GM19043 (cell line): ENCODE measurements around the gene CNGB1.
"Not testable (repeated sequence)": the region's sequence is repeated elsewhere in the genome, so short reads cannot be mapped to it uniquely, and the experiment has no call there.

ENCODE experiments used
- ATAC-seq: cut with Tn5 transposase; IDR thresholded peaks from one replicate; pipeline ENCODE4 v1.9.1; 2021; ENCODE audit warnings: low read depth; ENCODE audit not compliant: unreplicated experiment

The CNGB1 gene

GRCh38 chr16:57970970-57971369 lies at the start of gene CNGB1:
CNGB1 (minus strand) TSS chr16:57971128; CDS start chr16:57967286, 3,842 bp downstream.
- ATAC-seq = no peak

DNA sequence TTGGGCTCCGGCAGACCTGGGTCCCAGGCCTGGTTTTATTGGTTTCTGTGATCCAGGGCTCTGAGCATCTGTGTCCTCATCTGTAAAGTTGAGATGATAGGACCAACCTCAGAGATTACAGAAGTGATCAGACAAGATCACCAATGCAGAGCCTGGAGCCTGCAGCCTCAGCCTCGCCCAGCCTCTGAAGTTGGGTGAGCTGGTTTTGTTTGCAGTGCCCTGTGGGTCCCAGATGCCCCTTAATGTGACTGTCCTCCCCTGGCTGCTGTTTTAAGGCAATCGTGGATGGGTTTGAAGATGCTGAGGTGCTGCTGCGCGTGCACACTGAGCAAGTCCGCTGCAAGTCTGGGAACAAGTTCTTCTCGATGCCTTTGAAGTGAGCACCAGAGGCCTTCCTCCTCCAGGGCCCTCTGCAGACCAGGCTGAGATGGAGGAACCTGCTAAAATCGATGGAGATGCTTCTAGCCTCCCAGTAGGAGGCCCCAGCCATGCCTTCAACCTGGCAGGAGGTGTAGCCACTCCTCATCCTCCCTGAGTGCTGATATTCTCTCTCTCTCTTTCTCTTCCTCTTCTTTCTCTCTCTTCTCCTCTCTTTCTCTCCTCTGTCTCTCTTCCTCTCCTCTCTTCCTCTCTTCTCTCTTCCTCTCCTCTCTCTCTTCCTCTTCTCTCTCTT lies 49.1 kb upstream of the CNGB1 start:
- ATAC-seq = no peak

GRCh38 chr16:58018803-58019202 lies 47.9 kb upstream of the CNGB1 start:
- no peak for ATAC-seq

DNA sequence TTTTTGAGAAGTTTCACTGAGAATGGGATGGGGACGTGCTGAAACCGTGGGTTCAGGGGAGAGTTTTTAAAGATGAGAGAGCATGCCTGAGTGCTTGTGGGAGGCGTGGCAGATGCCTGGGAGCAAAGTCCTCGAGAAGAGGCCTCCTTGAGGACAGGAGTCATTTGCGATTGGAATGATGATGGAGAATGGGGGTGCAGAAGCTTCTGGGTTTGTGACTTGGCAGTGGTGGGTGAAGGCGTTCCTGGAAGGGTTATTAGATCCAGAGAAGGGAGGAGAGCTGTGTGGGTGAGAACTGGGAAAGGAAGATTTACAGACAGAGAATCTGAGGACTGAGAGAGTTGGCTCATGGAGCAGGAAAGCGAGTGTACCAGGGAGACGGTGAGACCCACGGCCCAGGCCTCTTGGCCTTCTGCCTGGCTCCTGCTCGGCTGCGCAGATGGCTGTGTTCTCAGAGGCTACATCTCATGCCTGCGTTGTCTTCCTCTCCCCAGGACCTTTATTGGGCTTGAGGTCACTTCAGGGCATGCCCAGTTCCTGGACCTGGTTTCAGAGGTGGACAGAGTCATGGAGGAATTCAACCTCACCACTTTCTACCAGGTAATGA lies 46.0 kb upstream of the CNGB1 start:
- ATAC-seq = no peak

- no peak for ATAC-seq
Observed at GRCh38 chr16:58013201-58013956, 42.5 kb upstream of the CNGB1 start.

- ATAC-seq = no peak
Observed at GRCh38 chr16:58012481-58012880, 41.6 kb upstream of the CNGB1 start.

DNA sequence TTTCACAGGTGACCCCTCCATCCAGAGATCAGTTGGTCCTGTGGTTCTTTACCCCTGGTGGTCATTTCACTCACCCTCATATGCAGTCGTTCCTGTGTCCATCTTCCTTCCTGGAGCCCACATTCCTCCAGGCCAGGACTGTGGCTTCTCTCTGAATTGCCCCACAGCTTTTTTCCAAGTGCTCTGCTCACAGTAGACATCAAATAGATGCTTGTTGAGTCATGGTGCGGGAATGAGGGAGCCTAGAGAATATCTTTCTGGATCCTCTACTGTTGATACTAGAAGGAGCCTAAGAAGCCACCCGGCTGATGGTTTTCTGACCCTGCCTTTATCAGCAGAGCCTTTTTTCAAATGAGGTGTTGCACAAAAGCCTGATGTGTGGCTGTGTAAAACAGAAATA lies 40.7 kb upstream of the CNGB1 start:
- no peak for ATAC-seq

DNA sequence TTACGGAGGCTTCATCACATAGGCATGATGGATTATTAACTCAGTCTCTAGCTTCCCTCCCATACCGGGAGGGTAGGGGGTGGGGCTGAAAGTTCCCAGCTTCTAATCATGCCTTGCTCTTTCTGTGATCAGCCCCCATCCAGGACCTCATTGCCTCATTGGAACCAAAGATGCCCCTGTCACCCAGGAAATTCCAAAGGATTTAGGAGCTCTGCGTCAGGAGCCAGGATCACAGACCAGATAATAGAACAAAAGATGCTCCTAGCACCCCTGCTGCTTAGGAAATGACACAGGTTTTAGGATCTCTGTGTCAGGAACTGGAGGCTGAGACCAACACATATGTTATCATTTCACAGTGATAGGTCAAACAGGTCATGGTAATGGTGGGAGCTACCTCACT lies 40.0 kb upstream of the CNGB1 start:
- no peak for ATAC-seq

DNA sequence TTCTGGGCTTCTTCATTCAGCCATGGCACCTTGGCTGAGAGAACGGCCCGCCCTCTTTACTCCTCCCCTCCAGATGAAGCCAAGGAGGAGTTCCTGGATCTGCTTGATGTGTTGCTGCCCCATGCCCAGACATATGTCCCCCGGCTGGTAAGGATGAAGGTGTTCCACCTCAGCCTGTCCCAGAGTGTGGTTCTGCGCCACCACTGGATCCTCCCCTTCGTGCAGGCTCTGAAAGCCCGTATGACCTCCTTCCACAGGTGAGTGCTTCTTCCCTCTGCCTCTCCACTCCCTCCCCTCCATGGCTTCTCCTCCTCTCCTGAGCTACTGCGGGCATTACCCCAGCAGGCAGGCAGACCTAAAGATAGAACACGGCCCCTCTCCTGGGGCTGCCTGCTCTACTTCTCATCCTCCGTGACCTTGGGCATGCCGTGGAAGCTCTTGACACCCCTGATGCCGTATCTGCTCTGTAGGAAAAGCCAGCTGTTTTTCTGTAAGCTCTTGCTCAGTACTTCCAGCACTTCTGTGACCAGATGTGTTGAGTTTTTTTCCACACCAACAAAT lies 39.0 kb upstream of the CNGB1 start:
- no peak for ATAC-seq

DNA sequence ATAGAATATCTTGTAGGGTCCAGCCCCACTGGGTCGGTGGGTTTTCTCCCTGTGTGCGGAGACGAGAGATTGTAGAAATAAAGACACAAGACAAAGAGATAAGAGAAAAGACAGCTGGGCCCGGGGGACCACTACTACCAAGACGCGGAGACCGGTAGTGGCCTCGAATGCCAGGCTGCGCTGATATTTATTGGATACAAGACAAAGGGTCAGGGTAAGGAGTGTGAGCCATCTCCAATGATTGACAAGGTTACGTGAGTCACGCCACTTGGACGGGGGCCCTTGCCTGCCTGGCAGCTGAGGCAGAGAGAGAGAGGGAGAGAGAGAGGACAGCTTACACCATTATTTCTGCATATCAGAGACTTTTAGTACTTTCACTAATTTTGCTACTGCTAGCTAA lies 33.8 kb upstream of the CNGB1 start:
- not testable (repeated sequence) for ATAC-seq

DNA sequence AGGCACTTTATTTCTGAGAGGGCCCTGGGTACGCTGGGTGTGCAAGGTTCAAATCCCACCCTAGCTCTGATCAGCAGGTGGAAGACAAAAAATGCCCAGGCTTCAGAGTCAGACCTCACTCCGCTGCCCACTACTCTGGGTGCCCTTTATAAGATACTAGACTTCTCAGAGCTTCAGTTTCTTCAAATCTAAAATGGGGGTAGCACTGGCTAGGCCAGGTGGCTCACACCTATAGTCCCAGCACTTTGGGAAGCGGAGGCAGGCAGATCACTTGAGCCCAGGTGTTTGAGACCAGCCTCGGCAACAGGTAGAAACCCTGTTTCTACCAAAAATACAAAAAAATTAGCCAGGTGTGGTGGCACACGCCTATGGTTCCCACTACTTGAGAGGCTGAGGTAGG lies 32.0 kb upstream of the CNGB1 start:
- no peak for ATAC-seq

- ATAC-seq = no peak
Observed at GRCh38 chr16:58002416-58002800, 31.5 kb upstream of the CNGB1 start.

DNA sequence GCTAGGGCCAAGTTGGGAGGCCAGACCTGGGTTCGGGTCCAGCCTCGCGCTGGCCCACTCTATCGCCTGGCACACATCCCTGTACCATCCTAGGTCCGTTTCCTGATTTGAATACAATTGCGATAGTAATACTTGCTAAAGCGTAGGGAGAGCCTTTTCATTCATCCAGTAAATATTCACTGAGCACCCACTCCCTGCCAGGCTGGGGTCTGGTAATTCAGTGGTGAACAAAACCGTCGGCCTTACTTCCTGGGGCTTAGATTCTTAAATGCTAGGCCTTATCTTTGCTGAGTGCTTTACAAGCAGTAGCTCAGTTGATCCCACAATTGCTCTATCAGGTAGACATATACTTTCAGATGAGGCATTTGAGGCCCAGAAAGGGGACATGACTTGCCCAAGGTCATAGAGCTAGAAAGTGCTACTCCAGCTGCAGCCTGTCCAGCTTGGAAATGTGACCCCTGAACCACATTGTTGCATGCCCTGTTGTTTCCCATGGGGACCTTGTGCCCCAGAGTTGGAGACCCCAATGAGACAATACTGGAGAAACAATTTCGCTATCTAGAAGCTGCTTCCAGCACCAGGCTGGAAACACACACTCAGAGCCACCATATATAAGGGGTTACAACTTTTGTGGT lies 31.0 kb upstream of the CNGB1 start:
- no peak for ATAC-seq

DNA sequence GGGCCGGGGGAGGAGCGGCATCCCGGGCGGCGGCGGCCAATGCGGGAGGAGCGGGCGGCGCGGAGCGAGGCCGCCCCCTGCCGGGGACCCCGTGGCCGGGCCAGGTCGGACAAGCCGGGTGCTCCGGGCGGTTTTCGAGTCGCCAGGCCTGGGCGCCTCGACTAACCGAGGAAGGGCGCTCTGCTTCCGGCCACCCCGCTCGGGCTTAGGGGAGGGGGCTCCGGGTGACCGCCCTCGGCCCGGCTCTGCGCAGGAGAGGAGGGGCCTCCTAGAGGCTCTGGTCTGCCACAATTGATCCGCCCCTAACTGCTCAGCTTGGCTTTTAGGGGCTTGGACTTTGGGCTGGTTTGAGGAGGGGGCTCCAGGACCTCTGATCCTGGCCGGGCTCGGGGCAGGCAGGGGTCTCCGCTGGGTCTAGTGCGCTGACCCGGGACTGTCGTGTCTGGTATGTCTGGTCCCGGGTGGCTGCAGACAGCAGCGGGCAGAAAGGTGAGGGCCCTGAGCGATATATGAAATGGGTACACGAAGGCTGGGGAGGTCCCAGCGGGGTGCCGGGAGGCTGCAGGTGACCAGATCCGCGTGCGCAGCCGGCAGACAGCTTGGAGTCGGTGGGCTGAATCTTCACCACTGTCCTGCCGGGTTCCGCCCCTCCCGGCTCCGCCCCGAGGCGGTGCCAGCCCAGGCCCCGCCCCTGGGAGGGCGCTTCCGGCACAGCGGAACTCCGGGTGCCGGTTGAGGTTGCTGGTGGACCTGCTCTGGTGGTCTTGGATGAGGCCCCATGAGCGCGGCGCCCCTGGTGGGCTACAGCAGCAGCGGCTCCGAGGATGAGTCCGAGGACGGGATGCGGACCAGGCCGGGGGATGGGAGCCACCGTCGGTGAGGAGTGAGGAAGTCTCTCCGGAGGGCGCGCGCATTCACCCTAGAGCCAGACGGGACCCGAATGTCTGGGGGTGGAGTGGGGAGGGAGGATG lies 30.1 kb upstream of the CNGB1 start, which contains the start of gene USB1:
TSS of gene USB1 (plus strand) at position 702 of the 971 bp plus-strand sequence. CDS start at position 779, 77 bp downstream.
- peak; percentile 67 for ATAC-seq

DNA sequence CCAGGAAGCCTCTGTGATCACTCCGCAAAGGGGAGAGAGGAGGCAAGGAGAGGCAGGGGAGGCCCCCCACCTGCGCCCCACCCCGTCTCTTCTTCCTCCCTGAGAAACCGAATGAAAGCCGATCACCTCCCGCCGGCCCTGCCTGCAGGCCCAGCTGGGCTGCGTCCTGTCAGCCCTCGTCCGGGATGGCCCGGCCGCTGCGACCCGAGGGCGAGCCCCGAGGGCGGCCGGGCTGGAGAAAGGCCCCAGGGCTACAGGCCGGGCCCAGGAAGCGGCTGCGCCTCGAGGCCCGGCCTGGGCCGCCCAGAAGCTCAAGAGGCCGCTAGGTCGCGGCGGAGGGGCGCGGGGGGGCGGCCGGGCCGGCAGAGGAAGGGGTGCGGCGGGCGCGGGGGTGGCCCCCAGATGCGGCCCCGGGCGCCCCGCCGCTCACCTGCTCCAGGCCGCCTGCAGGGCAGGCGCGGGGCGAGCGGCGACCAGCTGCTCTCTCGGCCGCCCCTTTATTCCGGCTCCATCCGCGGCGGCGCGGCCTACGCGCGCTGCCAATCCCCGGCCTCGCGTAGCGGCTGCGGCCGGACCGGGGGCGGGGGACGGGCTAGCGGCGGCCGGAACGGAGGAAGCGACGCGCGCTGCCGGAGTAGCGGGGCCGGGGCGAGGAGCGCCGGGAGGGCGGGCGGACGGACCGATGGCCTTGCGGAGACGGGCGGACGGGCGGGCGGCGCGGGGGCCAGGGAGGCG lies 29.2 kb upstream of the CNGB1 start, which contains the start of gene ZNF319:
TSS of gene ZNF319 (minus strand) at position 702 of the 735 bp plus-strand sequence. CDS start 2,407 bp downstream, outside the sequence.
- ATAC-seq = peak; percentile 6

- ATAC-seq = no peak
Observed at GRCh38 chr16:57999366-57999970, 28.5 kb upstream of the CNGB1 start.

- ATAC-seq = no peak
Observed at GRCh38 chr16:57998992-57999365, 28.1 kb upstream of the CNGB1 start.

GRCh38 chr16:57998486-57998885 lies 27.6 kb upstream of the CNGB1 start:
- no peak for ATAC-seq
